Medulla oblongata (tissue), 1 donor: Measurements from ENCODE around the gene CCDC15.
A peak's percentile ranks its signal among the peaks of the same experiment; 100 is the strongest.

ENCODE experiments used
- DNase-seq: peaks from one replicate; pipeline ENCODE4 v3.0.0-alpha.2; 2015; ENCODE audit errors: extremely low spot score

Gene CCDC15

GRCh38 chr11:125064070-125064469, 110.1 kb downstream of the CCDC15 start:
- DNase-seq, result no peak

DNA sequence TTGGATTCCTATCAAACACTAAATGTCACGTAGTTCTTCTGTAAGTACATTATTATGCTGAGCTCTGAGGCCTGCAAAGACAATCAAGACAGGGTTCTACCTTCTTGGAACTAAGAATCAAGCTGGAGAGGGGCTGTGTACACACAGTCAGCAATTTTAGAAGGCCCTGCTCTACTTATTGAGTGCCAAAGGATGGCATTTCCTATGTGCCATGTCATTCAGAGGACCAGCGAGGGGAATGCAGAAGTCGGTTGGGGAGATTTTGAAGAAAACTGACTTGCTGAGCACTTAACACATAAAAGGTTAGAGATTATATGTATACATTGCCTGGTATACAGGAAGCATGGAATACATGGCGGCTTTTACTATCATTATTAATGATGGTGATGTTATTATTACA, 114.4 kb downstream of the CCDC15 start:
- no peak for DNase-seq

DNA sequence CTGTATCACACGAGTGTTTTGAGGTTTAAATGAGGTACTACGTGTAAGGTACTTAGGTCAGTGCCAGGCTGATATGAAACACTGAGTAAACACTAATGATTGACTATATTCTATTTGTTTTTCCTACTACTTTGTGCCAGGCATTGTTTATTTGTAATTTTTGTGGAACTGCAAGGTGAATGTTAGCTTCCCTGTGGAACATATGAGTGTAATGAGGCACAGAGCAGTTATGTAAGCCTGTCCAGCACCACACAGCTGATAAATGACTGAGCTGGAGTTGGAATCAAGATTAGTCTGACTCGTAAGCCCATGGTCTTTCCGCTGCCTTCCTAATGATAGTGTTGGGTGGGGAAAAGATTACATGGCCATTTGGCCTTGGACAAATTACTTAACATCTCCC, 115.0 kb downstream of the CCDC15 start:
- DNase-seq, result no peak

DNA sequence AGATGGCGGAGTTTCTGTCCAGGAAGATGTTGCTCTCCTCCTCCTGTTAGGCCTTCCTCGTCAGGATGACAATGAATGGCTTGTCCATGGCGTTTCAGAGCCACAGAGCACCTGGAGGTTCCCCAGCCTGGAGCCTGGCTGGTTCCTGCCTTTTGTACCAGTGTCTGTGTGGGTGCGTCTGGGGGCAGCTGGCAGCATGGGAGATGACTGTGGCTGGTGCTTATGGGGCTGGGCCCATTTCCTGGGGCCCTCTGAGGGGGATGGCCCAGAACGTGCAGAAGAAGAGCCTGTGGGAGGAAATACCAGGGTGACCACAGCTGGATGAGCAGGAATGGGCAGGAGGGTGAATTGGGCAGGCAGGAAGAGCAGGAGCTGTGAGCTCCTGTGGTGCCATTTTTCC, 115.8 kb downstream of the CCDC15 start:
- no peak for DNase-seq

DNA sequence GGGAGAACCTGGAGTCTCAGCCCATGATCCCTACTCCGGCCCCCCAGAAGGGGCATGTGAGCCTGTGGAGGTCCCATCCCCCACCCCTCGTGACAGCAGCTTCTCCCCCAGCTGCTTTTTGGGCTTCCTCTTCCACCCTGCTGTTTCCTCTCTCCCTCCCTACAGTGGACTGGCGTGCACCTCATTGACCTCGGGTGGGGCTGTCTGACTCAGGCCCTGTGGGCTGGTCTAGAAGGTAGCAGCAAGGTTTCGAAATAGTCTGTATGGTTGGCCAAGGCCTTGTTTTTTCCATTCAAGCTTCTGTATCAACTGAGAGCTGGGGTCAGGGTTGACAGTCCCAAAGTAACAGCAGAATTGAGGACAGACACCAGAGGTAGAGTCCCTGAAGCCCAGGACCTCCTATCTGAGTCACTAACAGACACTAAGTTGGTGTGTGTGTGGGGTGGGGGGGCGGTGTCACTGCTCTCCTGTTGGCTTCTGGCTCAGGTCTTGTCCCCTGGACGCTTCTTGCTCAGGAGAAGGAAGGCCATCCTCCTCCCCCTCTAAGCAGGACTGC, 116.8 kb downstream of the CCDC15 start:
- peak; percentile 78 for DNase-seq

DNA sequence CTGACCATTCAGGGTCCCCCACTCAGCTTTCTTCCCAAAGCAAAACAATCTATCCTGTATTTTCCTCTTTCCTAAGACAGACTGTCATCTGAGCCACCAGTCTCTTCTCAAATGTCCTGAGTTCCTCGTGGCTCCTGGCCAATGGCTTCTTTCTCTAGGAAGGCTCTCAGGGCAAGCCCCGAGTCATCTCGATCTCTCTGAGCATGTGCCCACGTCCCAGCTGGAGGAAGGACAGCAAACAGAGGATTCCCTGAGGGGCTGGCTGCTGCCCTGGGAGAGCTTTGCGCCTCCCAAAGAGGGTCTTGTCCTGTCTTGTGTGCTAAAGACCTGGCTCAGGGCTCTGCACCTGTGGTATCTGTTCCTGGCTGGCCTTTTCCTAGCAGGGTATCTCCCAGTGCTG, 117.4 kb downstream of the CCDC15 start:
- no peak for DNase-seq

GRCh38 chr11:125071846-125072217, 117.8 kb downstream of the CCDC15 start:
- no peak for DNase-seq

GRCh38 chr11:125072218-125072960, 118.4 kb downstream of the CCDC15 start:
- DNase-seq, result peak; percentile 84

GRCh38 chr11:125072961-125073590, 119.1 kb downstream of the CCDC15 start:
- DNase-seq, result no peak

- no peak for DNase-seq
Observed at GRCh38 chr11:125073616-125074483, 119.8 kb downstream of the CCDC15 start.

DNA sequence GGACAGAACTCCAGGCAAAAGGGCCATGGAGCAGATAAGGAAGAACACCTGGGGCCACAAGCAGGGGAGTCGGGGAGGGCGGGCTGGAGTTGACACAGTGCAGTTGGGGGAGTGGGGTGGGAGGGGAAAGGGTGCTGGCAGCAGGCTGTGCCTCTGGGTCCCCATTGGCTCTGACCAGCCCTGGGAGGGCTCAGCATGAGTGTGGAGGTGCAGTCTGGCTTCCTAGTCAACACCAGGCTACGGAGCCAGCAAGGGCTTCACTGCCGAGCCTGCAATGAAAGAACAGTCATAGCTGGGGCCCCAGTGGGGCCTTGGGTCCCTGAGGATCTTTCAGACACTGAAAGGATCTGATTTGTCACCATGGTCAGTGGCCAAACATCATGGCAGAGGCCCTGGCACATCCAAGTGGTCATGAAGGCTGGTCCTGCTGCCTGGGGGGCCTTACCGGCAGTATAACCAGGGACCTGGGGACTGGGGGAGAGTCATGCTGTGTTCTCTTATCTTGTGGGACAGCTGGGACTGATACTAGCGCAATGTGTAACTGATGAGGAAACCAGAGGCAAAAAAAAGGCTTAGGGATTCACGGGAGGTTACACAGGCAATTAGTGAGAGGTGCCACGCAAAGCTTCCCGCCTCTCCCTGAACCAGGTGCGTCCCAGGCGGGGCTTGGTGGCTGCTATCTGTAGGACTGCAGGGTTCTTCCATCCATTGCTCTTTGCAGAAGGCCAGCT, 120.7 kb downstream of the CCDC15 start:
- no peak for DNase-seq

DNA sequence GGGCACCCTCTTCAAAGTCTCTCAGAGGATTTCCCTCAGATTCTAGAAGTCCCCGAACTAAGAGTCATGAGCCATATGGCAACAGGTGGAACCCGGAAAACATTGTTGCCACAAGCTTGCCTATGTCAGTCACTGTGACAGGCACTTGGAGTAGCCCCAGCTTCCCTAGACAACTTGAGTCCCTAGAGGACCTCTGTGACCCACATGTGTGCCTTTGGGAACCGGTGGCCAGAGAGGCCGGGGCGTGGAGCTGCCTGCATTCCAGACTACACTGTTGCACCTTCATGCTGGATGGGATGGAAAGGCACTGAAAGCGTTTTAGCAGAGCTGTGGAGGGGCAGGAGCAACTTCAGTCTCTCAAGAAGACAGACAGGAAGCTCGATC, 121.2 kb downstream of the CCDC15 start:
- DNase-seq, result no peak

GRCh38 chr11:125075900-125076317, 121.9 kb downstream of the CCDC15 start:
- DNase-seq, result no peak

GRCh38 chr11:125076378-125076945, 122.5 kb downstream of the CCDC15 start:
- DNase-seq, result no peak

GRCh38 chr11:125078016-125078415, 124.0 kb downstream of the CCDC15 start:
- DNase-seq, result no peak

DNA sequence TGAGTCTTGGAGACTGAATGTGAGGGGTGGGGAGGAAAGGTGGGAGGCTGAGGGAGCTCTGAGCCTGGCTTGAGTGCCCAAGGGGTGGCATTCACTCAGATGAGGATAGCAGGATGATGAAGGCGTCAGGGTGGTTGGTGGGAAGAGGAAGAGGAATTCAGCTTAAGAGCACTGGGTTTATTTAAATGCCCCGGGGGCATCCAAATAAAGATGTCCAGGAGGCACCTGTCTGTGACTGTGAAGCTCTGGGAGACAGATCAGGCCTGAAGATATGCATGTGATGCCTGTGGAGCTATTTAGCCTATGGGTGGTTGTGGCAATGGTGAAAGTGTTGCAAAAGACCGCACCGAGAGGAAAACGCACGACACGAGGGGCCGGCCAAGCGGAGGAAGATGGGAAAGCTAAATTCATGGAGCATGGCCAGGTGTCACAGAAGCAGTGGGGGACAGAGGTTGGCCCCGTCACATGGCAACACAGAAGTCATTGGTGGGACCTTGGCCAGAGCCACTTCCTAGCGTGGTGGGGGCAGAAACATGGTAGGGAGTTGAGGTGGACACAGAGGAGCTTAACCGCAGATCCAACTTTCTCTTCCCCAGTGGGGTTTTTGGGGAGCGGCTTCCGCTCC, 124.6 kb downstream of the CCDC15 start:
- DNase-seq, result no peak

DNA sequence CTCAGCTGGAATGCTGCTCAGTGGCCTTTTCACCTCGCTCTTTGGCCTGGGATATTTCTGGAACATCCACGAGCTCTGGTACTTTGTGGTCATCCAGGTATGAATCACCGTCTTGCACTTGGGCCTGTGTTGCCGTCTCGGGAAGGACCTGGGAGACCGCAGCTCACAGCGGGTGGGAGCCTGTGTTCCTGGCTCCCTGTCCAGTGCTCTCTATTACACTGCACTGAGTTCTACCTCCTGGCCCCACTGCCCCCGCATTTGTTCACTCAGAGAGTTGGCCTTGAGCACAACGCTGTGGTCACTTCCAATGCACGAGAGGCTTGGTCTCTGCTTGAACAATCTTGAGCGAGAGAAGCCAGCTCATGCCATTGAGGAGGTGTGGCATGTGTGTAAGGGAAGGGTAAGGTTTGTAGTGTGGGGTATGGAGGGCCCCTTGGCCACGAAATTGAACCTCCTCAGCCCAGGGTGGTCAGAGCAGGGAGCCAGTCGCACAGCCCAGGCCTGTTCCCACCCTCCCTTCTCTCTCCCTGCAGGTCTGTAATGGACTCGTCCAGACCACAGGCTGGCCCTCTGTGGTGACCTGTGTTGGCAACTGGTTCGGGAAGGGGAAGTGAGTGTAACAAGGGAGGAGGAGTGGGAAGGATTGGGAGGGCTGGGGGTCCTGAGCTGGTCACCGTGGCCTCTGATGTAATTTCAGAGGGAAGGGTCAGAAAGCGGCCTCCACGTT, 125.3 kb downstream of the CCDC15 start:
- DNase-seq, result peak; percentile 60

DNA sequence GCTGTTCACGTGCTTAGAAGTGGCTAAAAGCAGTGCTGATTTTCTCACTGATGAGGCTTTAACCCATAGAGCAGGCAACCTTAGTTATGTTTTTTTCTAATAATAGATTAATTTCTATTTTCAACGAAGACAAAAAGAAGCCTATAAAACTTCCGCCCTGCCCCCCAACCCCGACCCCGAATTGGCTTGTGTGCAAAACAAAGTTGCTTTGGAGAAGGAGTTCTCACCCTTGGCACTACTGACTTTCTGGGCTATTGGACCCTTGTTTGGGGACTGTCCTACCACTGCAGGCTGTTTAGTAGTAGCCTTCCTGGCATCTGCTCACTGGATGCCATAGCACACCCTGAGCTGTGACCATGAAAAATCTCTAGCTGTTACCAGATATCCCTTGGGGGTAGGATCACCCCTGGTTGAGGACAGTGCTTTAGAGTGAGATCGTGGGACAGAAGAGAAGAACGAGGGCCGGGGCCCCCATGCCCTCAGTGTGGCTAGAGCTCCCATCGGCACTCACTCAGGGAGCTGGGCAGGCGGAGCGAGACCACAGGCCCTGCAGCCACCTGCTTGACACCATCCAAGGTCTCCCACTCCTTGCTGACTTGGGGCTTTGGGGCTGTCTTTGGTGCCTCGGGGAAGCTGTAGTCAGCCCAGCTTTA, 126.0 kb downstream of the CCDC15 start:
- no peak for DNase-seq

- DNase-seq, result no peak
Observed at GRCh38 chr11:125080531-125080911, 126.5 kb downstream of the CCDC15 start.
